HK-2 (cell line): ENCODE measurements around the gene COL6A3.

Experiments
- DNase-seq: peaks from one replicate; pipeline ENCODE4 v3.0.0-alpha.2; 2018; ENCODE audit not compliant: unreplicated experiment

Gene COL6A3

GRCh38 chr2:237413777-237414661, at the start of gene COL6A3:
Gene COL6A3 (minus strand): TSS chr2:237414164. CDS start chr2:237396817, 17,347 bp downstream.
- no peak for DNase-seq

GRCh38 chr2:237459741-237460174, 45.8 kb upstream of the COL6A3 start:
- no peak for DNase-seq

GRCh38 chr2:237459226-237459625, 45.3 kb upstream of the COL6A3 start:
- no peak for DNase-seq

GRCh38 chr2:237458519-237458918, 44.6 kb upstream of the COL6A3 start:
- no peak for DNase-seq

GRCh38 chr2:237457388-237457941, 43.5 kb upstream of the COL6A3 start:
- no peak for DNase-seq

GRCh38 chr2:237456200-237456843, 42.4 kb upstream of the COL6A3 start:
- no peak for DNase-seq

- no peak for DNase-seq
Measured at GRCh38 chr2:237455764-237456163, 41.8 kb upstream of the COL6A3 start.

GRCh38 chr2:237453671-237454070, 39.7 kb upstream of the COL6A3 start:
- no peak for DNase-seq

- no peak for DNase-seq
Measured at GRCh38 chr2:237452861-237453260, 38.9 kb upstream of the COL6A3 start.

- no peak for DNase-seq
Measured at GRCh38 chr2:237451643-237452469, 37.9 kb upstream of the COL6A3 start.

GRCh38 chr2:237450583-237450982, 36.6 kb upstream of the COL6A3 start:
- DNase-seq, result no peak

GRCh38 chr2:237450108-237450507, 36.1 kb upstream of the COL6A3 start:
- no peak for DNase-seq

GRCh38 chr2:237449193-237449881, 35.4 kb upstream of the COL6A3 start:
- DNase-seq, result no peak

- no peak for DNase-seq
Measured at GRCh38 chr2:237448626-237449025, 34.7 kb upstream of the COL6A3 start.

- DNase-seq, result no peak
Measured at GRCh38 chr2:237448171-237448570, 34.2 kb upstream of the COL6A3 start.

GRCh38 chr2:237447496-237447895, 33.5 kb upstream of the COL6A3 start:
- no peak for DNase-seq

- DNase-seq, result no peak
Measured at GRCh38 chr2:237446338-237446665, 32.3 kb upstream of the COL6A3 start.

- DNase-seq, result no peak
Measured at GRCh38 chr2:237445611-237446337, 31.8 kb upstream of the COL6A3 start.

- DNase-seq, result no peak
Measured at GRCh38 chr2:237444071-237444470, 30.1 kb upstream of the COL6A3 start.

- DNase-seq, result no peak
Measured at GRCh38 chr2:237441605-237442274, 27.8 kb upstream of the COL6A3 start.
